ENCODE data around the gene CYTH3.

CYTH3 gene

DNA sequence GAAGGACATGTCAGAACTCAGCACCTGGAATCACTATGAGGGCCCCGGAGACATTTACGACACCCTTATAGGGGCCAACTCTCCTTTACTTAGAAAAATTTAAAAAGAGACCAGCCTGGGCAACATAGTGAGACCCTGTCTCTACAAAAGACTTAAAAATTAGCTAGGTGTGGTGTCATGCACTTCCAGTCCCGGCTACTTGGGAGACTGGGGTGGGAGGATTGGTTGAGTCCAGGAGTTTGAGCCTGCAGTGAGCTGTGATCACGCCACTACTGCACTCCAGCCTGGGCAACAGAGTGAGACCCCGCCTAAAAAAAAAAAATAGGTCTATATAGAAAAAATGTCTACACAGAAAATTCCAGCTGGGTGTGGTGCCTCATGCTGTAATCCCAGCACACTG, 7.5 kb upstream of the CYTH3 start:
- DNase-seq (ENCODE audit: low read depth), result no peak
- no peak overlapping the region for H3K4me3 ChIP-seq (ENCODE audit: low read depth, low read length)
- TF ChIP-seq, protein P1, sequence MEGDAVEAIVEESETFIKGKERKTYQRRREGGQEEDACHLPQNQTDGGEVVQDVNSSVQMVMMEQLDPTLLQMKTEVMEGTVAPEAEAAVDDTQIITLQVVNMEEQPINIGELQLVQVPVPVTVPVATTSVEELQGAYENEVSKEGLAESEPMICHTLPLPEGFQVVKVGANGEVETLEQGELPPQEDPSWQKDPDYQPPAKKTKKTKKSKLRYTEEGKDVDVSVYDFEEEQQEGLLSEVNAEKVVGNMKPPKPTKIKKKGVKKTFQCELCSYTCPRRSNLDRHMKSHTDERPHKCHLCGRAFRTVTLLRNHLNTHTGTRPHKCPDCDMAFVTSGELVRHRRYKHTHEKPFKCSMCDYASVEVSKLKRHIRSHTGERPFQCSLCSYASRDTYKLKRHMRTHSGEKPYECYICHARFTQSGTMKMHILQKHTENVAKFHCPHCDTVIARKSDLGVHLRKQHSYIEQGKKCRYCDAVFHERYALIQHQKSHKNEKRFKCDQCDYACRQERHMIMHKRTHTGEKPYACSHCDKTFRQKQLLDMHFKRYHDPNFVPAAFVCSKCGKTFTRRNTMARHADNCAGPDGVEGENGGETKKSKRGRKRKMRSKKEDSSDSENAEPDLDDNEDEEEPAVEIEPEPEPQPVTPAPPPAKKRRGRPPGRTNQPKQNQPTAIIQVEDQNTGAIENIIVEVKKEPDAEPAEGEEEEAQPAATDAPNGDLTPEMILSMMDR (IDR thresholded peaks at IDR 0.05; ENCODE audit: control insufficient read depth, extremely low read depth, insufficient read depth), result no peak

DNA sequence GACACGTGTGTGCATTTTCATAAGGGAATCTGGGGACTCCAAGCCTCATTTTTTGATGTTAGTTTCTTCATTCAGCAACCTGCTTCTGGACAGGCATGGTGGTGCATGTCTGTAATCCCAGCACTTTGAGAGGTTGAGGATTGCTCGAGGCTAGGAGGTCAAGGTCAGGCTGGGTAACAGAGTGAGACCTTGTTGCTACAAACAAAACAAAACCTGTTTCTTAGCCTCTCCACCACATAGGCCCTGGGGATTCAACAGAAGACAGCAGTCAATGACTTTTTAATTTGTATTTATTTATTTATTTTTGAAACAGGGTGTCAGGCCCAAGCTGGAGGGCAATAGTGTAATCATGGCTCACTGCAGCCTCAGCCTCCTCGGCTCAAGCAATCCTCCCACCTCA, 6.9 kb upstream of the CYTH3 start:
- no peak for DNase-seq (ENCODE audit: low read depth)
- no peak overlapping the region for H3K4me3 ChIP-seq (ENCODE audit: low read depth, low read length)
- TF ChIP-seq, protein P1 (IDR thresholded peaks at IDR 0.05; ENCODE audit: control insufficient read depth, extremely low read depth, insufficient read depth), result no peak

DNA sequence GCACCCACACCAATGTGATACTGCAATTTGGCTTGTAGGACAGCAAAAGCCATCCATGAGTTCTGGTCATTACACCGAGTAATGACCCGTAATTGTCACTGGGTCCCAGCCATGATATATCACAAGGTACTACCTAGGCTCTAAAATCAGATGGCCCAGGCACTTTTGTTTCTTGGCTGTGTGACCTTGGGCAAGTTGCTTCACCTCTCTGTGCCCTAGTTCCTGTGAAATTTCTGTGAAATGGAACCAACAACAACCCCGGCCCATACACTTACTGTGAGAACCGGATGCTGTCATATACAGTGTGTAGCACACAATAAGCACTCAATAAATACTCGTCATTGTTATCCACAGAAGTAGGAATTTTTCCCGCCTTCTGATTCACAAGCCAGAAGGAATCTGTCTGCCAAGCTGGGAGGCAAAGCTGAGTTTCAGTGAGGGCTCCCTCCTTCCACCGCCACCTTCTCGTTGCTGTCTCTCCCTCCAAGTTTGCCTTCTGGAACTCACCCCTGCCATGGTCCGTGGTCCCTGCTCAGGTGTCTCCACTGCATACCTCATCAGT, 6.4 kb upstream of the CYTH3 start:
- TF ChIP-seq, protein P1 (IDR thresholded peaks at IDR 0.05; ENCODE audit: control insufficient read depth, extremely low read depth, insufficient read depth), result no peak
- DNase-seq (ENCODE audit: low read depth), result no peak
- no peak overlapping the region for H3K4me3 ChIP-seq (ENCODE audit: low read depth, low read length)

DNA sequence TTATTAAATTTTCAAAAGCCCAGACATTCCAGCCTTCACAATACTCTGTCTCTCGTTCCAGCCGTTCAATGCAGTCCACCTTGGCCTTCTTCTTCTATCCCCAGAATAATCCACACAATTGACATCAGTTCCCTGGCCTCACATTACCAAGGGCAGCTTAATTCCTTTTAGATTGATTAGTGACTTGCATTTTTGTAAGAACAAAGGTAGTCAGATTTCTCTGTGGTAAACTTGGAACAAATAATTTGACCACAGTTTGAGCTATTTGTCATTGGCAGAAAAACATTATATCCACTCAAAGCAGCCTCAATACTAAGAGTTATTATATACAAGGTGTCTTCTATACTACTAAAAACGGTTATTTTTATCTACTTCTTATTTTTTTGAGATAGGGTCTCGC, 5.1 kb upstream of the CYTH3 start:
- H3K4me3 ChIP-seq (ENCODE audit: low read depth, low read length), result no peak overlapping the region
- TF ChIP-seq, protein P1 (IDR thresholded peaks at IDR 0.05; ENCODE audit: control insufficient read depth, extremely low read depth, insufficient read depth), result no peak
- no peak for DNase-seq (ENCODE audit: low read depth)

DNA sequence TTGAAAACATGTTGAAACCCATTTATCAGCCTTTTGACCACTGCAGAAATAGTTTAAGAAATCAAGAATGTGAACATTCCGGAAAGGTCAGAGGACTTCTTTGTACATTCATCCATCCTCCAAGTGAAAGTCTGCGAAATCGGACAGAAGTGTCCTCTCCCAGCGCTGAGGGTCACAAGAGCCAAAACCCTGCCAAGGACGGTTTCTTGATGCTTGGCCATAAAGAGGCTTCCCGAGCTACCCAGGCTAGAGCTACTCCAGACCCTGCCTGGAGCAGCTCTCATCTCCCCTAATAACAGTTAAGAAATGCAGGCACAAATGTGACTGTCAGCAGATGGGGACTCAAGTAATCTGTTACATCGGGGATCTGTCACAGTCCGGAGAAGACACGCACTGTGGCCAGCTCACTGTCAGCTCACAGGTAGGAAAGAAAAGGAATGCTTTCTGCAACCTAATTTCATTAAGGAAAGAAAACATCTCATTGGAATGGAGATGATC, 4.5 kb upstream of the CYTH3 start:
- H3K4me3 ChIP-seq (ENCODE audit: low read depth, low read length), result no peak overlapping the region
- TF ChIP-seq, protein P1 (IDR thresholded peaks at IDR 0.05; ENCODE audit: control insufficient read depth, extremely low read depth, insufficient read depth), result no peak
- no peak for DNase-seq (ENCODE audit: low read depth)

DNA sequence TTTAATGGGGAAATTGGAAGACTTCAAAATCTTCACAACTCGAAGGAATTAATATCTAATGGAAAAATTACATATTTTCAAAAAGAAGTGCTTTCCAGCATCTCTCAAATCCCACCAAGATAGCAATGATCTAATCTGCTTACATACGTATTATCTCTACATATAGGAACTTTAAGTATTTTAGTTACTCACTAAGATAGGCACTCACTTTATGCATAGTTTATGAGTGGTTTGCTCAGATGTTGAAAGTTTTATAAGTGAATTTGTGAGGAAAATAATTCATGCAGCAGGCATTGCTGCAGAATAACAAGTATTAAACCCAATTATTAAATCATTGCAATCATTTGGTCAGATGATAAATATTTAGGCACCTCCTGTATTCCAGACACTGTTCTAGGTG, 2.3 kb upstream of the CYTH3 start:
- DNase-seq (ENCODE audit: low read depth), result no peak
- TF ChIP-seq, protein P1 (IDR thresholded peaks at IDR 0.05; ENCODE audit: control insufficient read depth, extremely low read depth, insufficient read depth), result no peak

More for the DNA sequence above, 2.3 kb upstream of the CYTH3 start:
- H3K4me3 ChIP-seq (ENCODE audit: low read depth, low read length), result no peak overlapping the region

All from LNCaP clone FGC (cell line).